DND-41 (cell line): ENCODE results near the gene KLHL12.

Source experiments
- CTCF ChIP-seq: IDR thresholded peaks from 2 replicates; pipeline ENCODE4 v1.5.1; 2012; ENCODE audit warnings: borderline replicate concordance, low read length, moderate library complexity, mild to moderate bottlenecking; ENCODE audit not compliant: poor library complexity, severe bottlenecking; ENCODE audit errors: extremely low read depth
- EZH2 ChIP-seq: IDR thresholded peaks from 3 replicates; pipeline ENCODE4 v1.6.1; 2012; ENCODE audit warnings: borderline replicate concordance, low read depth, mild to moderate bottlenecking, moderate library complexity, low read length, inconsistent platforms; ENCODE audit not compliant: severe bottlenecking

DNA sequence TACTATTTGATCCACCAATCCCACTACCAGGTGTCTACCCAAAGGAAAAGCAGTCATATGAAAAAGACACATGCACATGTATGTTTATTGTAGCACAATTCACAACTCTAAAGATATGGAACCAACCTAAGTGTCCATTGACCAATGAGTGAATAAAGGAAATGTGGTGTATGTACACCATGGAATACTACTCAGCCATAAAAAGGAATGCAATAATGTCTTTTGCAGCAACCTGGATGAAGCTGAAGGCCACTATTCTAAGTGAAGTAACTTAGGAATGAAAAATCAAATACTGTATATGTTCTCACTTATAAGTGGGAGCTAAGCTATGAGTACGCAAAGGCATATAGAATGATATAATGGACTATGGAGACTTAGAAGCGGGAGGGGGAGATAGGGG is 18.4 kb upstream of the KLHL12 start:
- TF ChIP-seq CTCF (no peak), EZH2 (no peak)
